ENCODE data around the gene MTMR12. TPM values are rescaled to one million over a fixed set of nuclear protein-coding genes. Genes with fewer than 3 reads are reported as not detected.

The MTMR12 gene
- polyA plus RNA-seq, 1 donor (not counting 4 experiments of a cell fraction or from before 2014, with no cell fraction given), result 17.1 TPM

- H3K9me3 ChIP-seq (ENCODE audit: control insufficient read depth, low read depth, low read length), result no peaks in the 10 kb centered on the region
- no peak for TF ChIP-seq EZH2 (IDR thresholded peaks at IDR 0.05; ENCODE audit: low read length)
- TF ChIP-seq, protein P1, sequence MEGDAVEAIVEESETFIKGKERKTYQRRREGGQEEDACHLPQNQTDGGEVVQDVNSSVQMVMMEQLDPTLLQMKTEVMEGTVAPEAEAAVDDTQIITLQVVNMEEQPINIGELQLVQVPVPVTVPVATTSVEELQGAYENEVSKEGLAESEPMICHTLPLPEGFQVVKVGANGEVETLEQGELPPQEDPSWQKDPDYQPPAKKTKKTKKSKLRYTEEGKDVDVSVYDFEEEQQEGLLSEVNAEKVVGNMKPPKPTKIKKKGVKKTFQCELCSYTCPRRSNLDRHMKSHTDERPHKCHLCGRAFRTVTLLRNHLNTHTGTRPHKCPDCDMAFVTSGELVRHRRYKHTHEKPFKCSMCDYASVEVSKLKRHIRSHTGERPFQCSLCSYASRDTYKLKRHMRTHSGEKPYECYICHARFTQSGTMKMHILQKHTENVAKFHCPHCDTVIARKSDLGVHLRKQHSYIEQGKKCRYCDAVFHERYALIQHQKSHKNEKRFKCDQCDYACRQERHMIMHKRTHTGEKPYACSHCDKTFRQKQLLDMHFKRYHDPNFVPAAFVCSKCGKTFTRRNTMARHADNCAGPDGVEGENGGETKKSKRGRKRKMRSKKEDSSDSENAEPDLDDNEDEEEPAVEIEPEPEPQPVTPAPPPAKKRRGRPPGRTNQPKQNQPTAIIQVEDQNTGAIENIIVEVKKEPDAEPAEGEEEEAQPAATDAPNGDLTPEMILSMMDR (optimal IDR thresholded peaks at IDR 0.05 in 1 of 3, IDR thresholded peaks at IDR 0.05 in 1 of 3, conservative IDR thresholded peaks at IDR 0.05 in 1 of 3; ENCODE audit: extremely low read depth in 1 of 3, insufficient read depth in 2 of 3, low read length in 3 of 3), result no peak
- H4K20me1 ChIP-seq (ENCODE audit: control insufficient read depth, extremely low read depth, insufficient read depth, low read length), result no peaks in the 10 kb centered on the region
- H3K9ac ChIP-seq (ENCODE audit: control insufficient read depth, extremely low read depth, insufficient read depth, low read length), result no peak overlapping the region
- H2AFZ ChIP-seq (ENCODE audit: control insufficient read depth, low read length), result no peak overlapping the region
- H3K79me2 ChIP-seq (ENCODE audit: control insufficient read depth, insufficient read depth, low read length), result no peaks in the 10 kb centered on the region
- H3K27ac ChIP-seq (ENCODE audit: control insufficient read depth, insufficient read depth, low read length), result no peak overlapping the region
- no peak overlapping the region for H3K4me2 ChIP-seq (ENCODE audit: control insufficient read depth, extremely low read depth, insufficient read depth, low read depth, low read length)
- peaks cover 3% of the 10 kb centered on the region for H3K9me1 ChIP-seq (ENCODE audit: control insufficient read depth, extremely low read depth, insufficient read depth, low read length)
- peaks cover 10 to 15% of the 10 kb centered on the region in 2 experiments for H3K36me3 ChIP-seq (ENCODE audit: control insufficient read depth in 2 of 2, extremely low read depth in 1 of 2, insufficient read depth in 2 of 2, low read length in 2 of 2)
- H3K4me1 ChIP-seq (ENCODE audit: control insufficient read depth, extremely low read depth, insufficient read depth, low read length), result no peaks in the 10 kb centered on the region
- H3K4me3 ChIP-seq (ENCODE audit: control insufficient read depth in 2 of 3, extremely low read depth in 1 of 3, insufficient read depth in 2 of 3, low read depth in 1 of 3, low read length in 3 of 3), result no peak overlapping the region
- H3K27me3 ChIP-seq (ENCODE audit: control insufficient read depth, extremely low read depth, insufficient read depth, low read length), result no peaks in the 10 kb centered on the region
- no peak for DNase-seq (ENCODE audit: low read depth, low spot score)
- dilution Hi-C loops (cut with MboI; ENCODE audit: extremely low pct_ligation_motif_present, low sequenced_read_pairs), result no loop called here
- FAIRE-seq, result no peak
These were observed 79.5 kb downstream of the MTMR12 start for GRCh38 chr5:32233220-32233695.

- no peak overlapping the region for H3K4me2 ChIP-seq (ENCODE audit: control insufficient read depth, extremely low read depth, insufficient read depth, low read depth, low read length)
- no peak for FAIRE-seq
- no peaks in the 10 kb centered on the region for H3K4me1 ChIP-seq (ENCODE audit: control insufficient read depth, extremely low read depth, insufficient read depth, low read length)
These were observed 80.1 kb downstream of the MTMR12 start for GRCh38 chr5:32232441-32233219.

More at GRCh38 chr5:32232441-32233219, 80.1 kb downstream of the MTMR12 start:
- Histone ChIP-seq H3K27me3 (ENCODE audit: control insufficient read depth, extremely low read depth, insufficient read depth, low read length) (no peaks in the 10 kb centered on the region), H3K4me3 (ENCODE audit: control insufficient read depth in 2 of 3, extremely low read depth in 1 of 3, insufficient read depth in 2 of 3, low read depth in 1 of 3, low read length in 3 of 3) (no peak overlapping the region), H2AFZ (ENCODE audit: control insufficient read depth, low read length) (no peak overlapping the region), H3K36me3 (ENCODE audit: control insufficient read depth in 2 of 2, extremely low read depth in 1 of 2, insufficient read depth in 2 of 2, low read length in 2 of 2) (peaks cover 10 to 15% of the 10 kb centered on the region in 2 experiments), H3K9me3 (ENCODE audit: control insufficient read depth, low read depth, low read length) (no peaks in the 10 kb centered on the region), H3K27ac (ENCODE audit: control insufficient read depth, insufficient read depth, low read length) (no peak overlapping the region), H3K79me2 (ENCODE audit: control insufficient read depth, insufficient read depth, low read length) (no peaks in the 10 kb centered on the region), H3K9ac (ENCODE audit: control insufficient read depth, extremely low read depth, insufficient read depth, low read length) (no peak overlapping the region), H4K20me1 (ENCODE audit: control insufficient read depth, extremely low read depth, insufficient read depth, low read length) (no peaks in the 10 kb centered on the region), H3K9me1 (ENCODE audit: control insufficient read depth, extremely low read depth, insufficient read depth, low read length) (peaks cover 3% of the 10 kb centered on the region)
- dilution Hi-C loops (cut with MboI; ENCODE audit: extremely low pct_ligation_motif_present, low sequenced_read_pairs), result no loop called here
- no peak for DNase-seq (ENCODE audit: low read depth, low spot score)
- TF ChIP-seq, protein P1 (optimal IDR thresholded peaks at IDR 0.05 in 1 of 3, IDR thresholded peaks at IDR 0.05 in 1 of 3, conservative IDR thresholded peaks at IDR 0.05 in 1 of 3; ENCODE audit: extremely low read depth in 1 of 3, insufficient read depth in 2 of 3, low read length in 3 of 3), result peak; percentile 67 to 86 (median 85)
- TF ChIP-seq EZH2 (IDR thresholded peaks at IDR 0.05; ENCODE audit: low read length), result no peak
